GM20000 (cell line): Measurements from ENCODE around the gene ANK3.

Experiments used
- DNase-seq: peaks from one replicate; pipeline ENCODE4 v3.0.0; 2012; ENCODE audit warnings: low spot score
- CTCF ChIP-seq: IDR thresholded peaks from 2 replicates; pipeline ENCODE4 v1.5.1; 2012; ENCODE audit warnings: mild to moderate bottlenecking, control low read depth; ENCODE audit errors: extremely low read depth, missing control alignments

ANK3 gene

GRCh38 chr10:60267802-60268201, 121.9 kb downstream of the ANK3 start:
- TF ChIP-seq CTCF, result no peak
- no peak for DNase-seq

GRCh38 chr10:60266513-60266912, 123.2 kb downstream of the ANK3 start:
- TF ChIP-seq CTCF, result no peak
- DNase-seq, result no peak

DNA sequence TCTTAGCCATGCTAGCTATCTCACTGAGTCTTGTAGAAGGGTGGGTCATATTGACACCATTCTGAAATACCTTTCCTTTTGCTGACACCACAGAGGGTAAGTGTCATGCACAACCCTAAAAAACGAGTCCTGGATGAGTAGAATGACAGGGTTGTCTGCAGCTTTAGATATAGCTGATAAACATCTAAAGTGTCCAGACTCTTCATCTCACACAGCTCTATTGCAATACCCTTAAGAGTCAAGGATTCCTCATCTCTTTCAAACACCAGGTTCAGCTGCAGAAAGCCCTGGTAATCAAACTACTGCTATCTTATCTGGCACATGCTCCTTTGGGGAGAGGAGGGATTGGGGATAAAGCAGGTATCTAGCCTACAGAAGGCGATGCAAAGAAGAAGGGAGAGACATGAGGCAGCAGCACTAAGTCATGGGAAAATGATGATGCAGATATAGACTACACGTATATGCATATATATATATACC, 127.0 kb downstream of the ANK3 start:
- TF ChIP-seq CTCF, result no peak
- no peak for DNase-seq

DNA sequence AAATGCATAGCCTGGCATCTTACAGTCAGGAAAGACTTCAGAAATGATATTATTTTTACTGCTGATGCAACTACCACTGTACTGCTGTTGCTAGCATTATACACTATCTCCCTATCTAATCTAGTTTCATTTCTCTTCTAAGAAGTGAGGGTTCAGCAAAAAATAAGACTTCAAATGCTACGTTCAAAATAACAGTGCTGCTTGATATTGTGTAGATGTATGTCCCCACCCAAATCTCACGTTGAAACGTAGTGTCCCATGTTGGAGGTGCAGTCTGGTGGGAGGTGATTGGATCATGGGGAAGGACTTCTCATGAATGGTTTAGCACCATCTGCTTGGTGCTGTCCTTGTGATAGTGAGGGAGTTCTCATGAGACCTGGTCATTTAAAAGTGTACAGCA, 129.4 kb downstream of the ANK3 start:
- DNase-seq, result no peak
- no peak for TF ChIP-seq CTCF

DNA sequence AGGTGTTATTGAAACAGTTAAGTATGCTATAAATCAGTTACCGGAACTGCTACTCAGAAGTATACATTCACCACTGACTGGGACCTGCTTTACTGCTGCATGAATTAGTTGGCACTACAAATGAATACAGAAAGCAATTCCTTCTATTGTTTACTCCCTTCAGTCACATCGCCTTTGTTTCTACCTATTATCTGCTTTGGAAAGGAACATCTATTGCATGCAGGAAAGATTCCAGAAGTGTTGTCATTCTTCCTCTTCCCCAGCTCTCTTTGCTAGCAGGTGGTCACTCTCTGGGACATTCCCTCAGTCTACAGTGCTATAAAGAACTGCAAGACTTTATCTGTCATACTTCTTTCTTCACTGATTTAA, 131.3 kb downstream of the ANK3 start:
- TF ChIP-seq CTCF, result no peak
- DNase-seq, result no peak

DNA sequence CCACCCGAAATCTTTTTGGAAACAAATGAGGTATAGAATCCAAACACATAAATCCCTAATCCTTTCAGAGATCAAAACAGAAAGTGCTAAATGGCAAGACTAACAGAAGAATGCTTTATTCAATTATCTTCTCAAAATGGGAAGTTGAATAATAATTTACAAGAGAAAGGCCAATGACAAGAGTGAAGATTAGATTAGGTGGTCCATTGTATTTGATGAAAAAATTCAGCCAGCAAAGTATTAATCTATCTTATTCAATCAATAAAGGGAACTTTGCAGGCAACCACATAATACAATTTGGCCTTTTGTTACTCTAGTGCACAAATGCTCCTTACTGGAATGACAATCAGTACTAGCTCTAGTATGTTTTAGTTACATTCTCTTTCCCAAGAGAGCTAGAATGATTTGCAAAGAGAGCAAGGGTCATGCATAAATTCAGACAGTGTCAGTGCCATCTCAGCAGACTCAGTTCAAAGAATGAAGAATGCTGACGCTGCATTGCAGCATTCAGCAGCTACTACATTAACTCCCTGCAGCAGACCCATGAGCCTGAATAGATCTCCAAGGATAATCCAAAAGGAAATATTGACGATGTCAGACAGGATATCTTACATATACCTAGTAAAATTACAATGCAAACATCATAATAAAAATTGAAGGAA, 131.8 kb downstream of the ANK3 start:
- no peak for DNase-seq
- no peak for TF ChIP-seq CTCF

- no peak for TF ChIP-seq CTCF
Measured at GRCh38 chr10:60254776-60255175, 134.9 kb downstream of the ANK3 start.

More at GRCh38 chr10:60254776-60255175, 134.9 kb downstream of the ANK3 start:
- no peak for DNase-seq
